ENCODE measurements around the gene ZNF407.

Gene ZNF407

GRCh38 chr18:75086494-75087034, 488.9 kb downstream of the ZNF407 start:
- TF ChIP-seq CTCF (IDR thresholded peaks at IDR 0.05; ENCODE audit: low read depth, low read length), result no peak
- DNase-seq (ENCODE audit: low read depth in 2 of 2), result no peak

GRCh38 chr18:75087119-75088020, 489.7 kb downstream of the ZNF407 start:
- no peak for TF ChIP-seq CTCF (IDR thresholded peaks at IDR 0.05; ENCODE audit: low read depth, low read length)
- no peak overlapping the region for H3K4me3 ChIP-seq (replicated peaks in 1 of 2; ENCODE audit: low read depth in 2 of 2, low read length in 2 of 2)
- DNase-seq (ENCODE audit: low read depth in 2 of 2), result no peak

More at GRCh38 chr18:75086494-75087034, 488.9 kb downstream of the ZNF407 start:
- H3K4me3 ChIP-seq (replicated peaks in 1 of 2; ENCODE audit: low read depth in 2 of 2, low read length in 2 of 2), result no peak overlapping the region

- no peak for TF ChIP-seq CTCF (IDR thresholded peaks at IDR 0.05; ENCODE audit: low read depth, low read length)
- H3K4me3 ChIP-seq (replicated peaks in 1 of 2; ENCODE audit: low read depth in 2 of 2, low read length in 2 of 2), result no peak overlapping the region
- DNase-seq (ENCODE audit: low read depth in 2 of 2), result no peak
Observed at GRCh38 chr18:75088021-75088506, 490.4 kb downstream of the ZNF407 start.

GRCh38 chr18:75088622-75089211, 491.0 kb downstream of the ZNF407 start:
- DNase-seq (ENCODE audit: low read depth in 2 of 2), result no peak
- TF ChIP-seq CTCF (IDR thresholded peaks at IDR 0.05; ENCODE audit: low read depth, low read length), result no peak
- no peak overlapping the region for H3K4me3 ChIP-seq (replicated peaks in 1 of 2; ENCODE audit: low read depth in 2 of 2, low read length in 2 of 2)

GRCh38 chr18:75089748-75090327, 492.2 kb downstream of the ZNF407 start:
- no peak for DNase-seq (ENCODE audit: low read depth in 2 of 2)
- H3K4me3 ChIP-seq (replicated peaks in 1 of 2; ENCODE audit: low read depth in 2 of 2, low read length in 2 of 2), result no peak overlapping the region
- no peak for TF ChIP-seq CTCF (IDR thresholded peaks at IDR 0.05; ENCODE audit: low read depth, low read length)

- TF ChIP-seq CTCF (IDR thresholded peaks at IDR 0.05; ENCODE audit: low read depth, low read length), result no peak
- DNase-seq (ENCODE audit: low read depth in 2 of 2), result no peak
- H3K4me3 ChIP-seq (replicated peaks in 1 of 2; ENCODE audit: low read depth in 2 of 2, low read length in 2 of 2), result no peak overlapping the region
Observed at GRCh38 chr18:75090336-75090735, 492.7 kb downstream of the ZNF407 start.
